NCI-H128 (cell line): ENCODE data around the gene BEST2.
"Not testable (repeated sequence)": the region's sequence is repeated elsewhere in the genome, so short reads cannot be mapped to it uniquely, and the experiment has no call there.

Experiments used
- DNase-seq: peaks from one replicate; lab custom pipeline; 2025; ENCODE audit not compliant: unreplicated experiment; lab: John Stamatoyannopoulos, UW

Gene BEST2

GRCh38 chr19:12797141-12797587 lies 45.6 kb downstream of the BEST2 start:
- no peak for DNase-seq

DNA sequence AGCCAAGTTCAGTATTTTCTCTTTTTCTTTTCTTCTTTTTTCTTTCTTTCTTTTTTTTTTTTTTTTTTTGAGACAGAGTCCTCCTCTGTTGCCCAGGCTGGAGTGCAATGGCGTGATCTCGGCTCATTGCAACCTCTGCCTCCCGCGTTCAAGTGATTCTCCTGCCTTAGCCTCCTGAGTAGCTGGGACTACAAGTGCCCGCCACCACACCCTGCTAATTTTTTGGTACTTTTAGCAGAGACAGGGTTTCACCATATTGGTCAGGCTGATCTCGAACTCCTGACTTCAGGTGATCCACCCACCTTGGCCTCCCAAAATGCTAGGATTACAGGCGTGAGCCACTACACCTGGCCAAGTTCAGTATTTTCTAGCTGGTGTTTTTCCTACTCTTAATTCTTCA lies 46.0 kb downstream of the BEST2 start:
- DNase-seq, result not testable (repeated sequence)

GRCh38 chr19:12799742-12800465 lies 48.3 kb downstream of the BEST2 start:
- no peak for DNase-seq

DNA sequence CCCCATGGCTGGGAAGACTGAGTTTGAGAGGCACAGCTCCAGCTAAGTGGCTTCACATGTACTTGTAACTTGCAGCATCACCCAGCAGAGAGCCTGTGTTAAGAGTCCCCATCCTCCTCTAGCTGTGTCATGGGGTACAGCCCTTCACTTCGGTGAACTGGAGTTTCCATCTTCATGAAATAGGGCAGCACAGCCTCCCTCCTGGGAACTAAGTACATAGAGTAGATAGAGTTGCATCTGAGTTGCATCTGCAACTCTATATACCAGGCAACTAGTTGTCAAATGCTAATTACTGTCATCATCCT lies 48.8 kb downstream of the BEST2 start:
- DNase-seq, result no peak

DNA sequence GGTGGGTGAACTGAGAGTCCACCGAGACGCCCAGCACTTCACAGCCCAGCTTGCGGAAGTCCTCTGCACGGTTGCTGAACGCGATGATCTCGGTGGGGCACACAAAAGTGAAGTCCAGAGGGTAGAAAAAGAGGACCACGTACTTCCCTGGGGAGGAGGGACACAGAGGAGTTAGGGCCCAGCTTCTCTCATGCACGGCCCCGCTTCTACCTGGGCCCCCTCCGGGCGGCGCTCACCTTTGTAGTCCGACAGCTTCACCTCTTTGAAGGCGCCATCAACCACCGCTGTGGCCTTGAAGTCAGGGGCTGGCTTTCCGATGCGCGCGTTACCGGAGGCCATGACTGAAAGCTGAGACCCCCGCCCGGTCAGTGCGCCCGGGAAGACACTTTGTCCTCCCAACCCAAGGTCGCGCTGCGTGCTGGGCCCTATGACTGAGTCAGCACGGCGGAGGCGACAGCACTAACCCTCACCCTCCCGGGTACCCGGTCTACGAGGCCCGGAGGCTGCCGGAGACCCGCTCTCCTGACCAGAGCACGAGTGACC lies 49.4 kb downstream of the BEST2 start:
- DNase-seq, result no peak

GRCh38 chr19:12801466-12802266 lies 50.1 kb downstream of the BEST2 start, which contains the start of the genes PRDX2 and THSD8:
TSS of gene PRDX2 (minus strand) at chr19:12801800. CDS start at chr19:12801261, 539 bp downstream.
TSS of gene THSD8 (plus strand) at chr19:12802069. CDS start at chr19:12802072, 3 bp downstream.
- peak; percentile 84 for DNase-seq

DNA sequence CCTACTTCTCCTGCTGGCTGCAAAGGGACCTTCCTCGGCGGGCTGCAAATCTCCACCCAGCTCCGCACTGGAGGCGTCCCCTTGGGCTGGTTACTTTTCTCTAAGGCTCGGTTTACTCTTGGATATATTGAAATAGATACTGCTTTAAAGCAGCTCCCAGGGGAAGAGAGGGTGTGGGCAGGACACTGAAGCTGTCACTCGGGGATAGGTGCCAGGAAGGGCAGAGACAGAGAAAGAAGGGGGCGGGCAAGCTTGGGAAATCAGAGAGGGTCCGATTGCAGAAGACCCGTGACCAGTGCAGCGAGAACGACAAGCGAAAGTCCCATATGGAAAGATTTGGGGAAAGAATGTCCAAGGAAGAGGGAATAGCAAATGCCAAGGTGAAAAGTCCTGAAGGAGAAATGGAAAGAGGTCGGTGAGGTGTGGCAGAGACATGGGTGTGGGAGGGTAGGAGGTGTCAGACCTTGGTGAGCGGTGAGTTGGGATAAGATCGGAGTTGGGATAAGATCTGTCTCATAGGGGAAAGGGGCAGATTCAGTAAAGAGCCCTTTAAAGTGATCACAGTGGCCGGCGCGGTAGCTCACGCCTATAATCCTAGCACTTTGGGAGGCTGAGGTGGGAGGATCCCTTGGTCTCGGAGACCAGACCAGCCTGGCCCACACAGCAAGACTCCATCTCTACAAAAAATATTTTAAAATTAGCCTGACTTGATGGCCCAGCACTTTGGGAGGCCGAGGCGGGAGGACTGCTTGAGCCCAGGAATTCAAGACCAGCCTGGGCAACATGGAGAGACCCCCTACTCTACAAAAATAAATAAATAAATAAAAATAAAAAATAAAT lies 50.9 kb downstream of the BEST2 start:
- DNase-seq, result no peak

- no peak for DNase-seq
Observed at GRCh38 chr19:12804051-12804450, 52.5 kb downstream of the BEST2 start.

GRCh38 chr19:12806242-12807081 lies 54.9 kb downstream of the BEST2 start, which contains the start of gene RNASEH2A:
TSS of gene RNASEH2A (plus strand) at chr19:12806584. CDS start at chr19:12806674, 90 bp downstream.
- peak; percentile 83 for DNase-seq
